Astrocyte of the cerebellum (primary cell): ENCODE data around the gene ST8SIA4.

ENCODE experiments used
- DNase-seq: peaks from one replicate; pipeline ENCODE4 v3.0.0-alpha.2; 2011; ENCODE audit warnings: low read depth
- H3K4me3 ChIP-seq: 2 replicates; pipeline ENCODE4 v1.5.1; 2011; ENCODE audit warnings: mild to moderate bottlenecking, low read depth, low read length, moderate library complexity
- CTCF ChIP-seq: IDR thresholded peaks from 2 replicates; pipeline ENCODE4 v1.5.1; 2012; ENCODE audit warnings: low read length, low read depth, moderate library complexity, mild to moderate bottlenecking; ENCODE audit errors: missing control alignments
- in situ Hi-C: cut with HindIII; loops from 2 replicates; pipeline ENCODE4 v1.10.0; 2017; ENCODE audit warnings: low sequenced_read_pairs

The ST8SIA4 gene

GRCh38 chr5:100758780-100759179 lies 144.3 kb downstream of the ST8SIA4 start:
- in situ Hi-C loops: no loop called here
- DNase-seq: no peak
- no peak overlapping the region for H3K4me3 ChIP-seq
- no peak for TF ChIP-seq CTCF

- no peak for TF ChIP-seq CTCF
- no peak overlapping the region for H3K4me3 ChIP-seq
- in situ Hi-C loops: no loop called here
- no peak for DNase-seq
These were observed 144.8 kb downstream of the ST8SIA4 start for GRCh38 chr5:100758306-100758705.

- no peak overlapping the region for H3K4me3 ChIP-seq
- no peak for DNase-seq
- no peak for TF ChIP-seq CTCF
- in situ Hi-C loops: no loop called here
These were observed 145.5 kb downstream of the ST8SIA4 start for GRCh38 chr5:100757618-100758017.
